Natural killer cell (primary cell): ENCODE results near the gene PRDX6. TPM values are rescaled to one million over a fixed set of nuclear protein-coding genes. Genes with fewer than 3 reads are reported as not detected.
A peak's percentile ranks its signal among the peaks of the same experiment; 100 is the strongest.

Experiments
- ATAC-seq, 3 donors: fragments of 150-1000 bp in 2 of 3; fragments of 200-7000 bp in 1 of 3; cut with Tn5 transposase; 1 replicate in 1 of 3; 2 replicates in 2 of 3; pipeline ENCODE4 v1.10.0; 2021; ENCODE audit warnings: mild to moderate bottlenecking in 2 of 3, moderate library complexity in 2 of 3
- DNase-seq, 2 donors: peaks; one replicate each; pipeline versions ENCODE4 v3.0.0 to v3.0.0-alpha.2; 2013 to 2021; ENCODE audit warnings: mixed read lengths in 1 of 2
- H3K27ac ChIP-seq: one replicate; pipeline ENCODE4 v1.5.1; 2013; ENCODE audit warnings: mild to moderate bottlenecking, low read length
- H3K27me3 ChIP-seq: one replicate; pipeline ENCODE4 v1.6.1; 2013; ENCODE audit warnings: low read length; ENCODE audit not compliant: control insufficient read depth, insufficient read depth
- H3K36me3 ChIP-seq: one replicate; pipeline ENCODE4 v1.6.1; 2013; ENCODE audit warnings: low read length; ENCODE audit not compliant: control insufficient read depth, insufficient read depth
- H3K4me1 ChIP-seq: one replicate; pipeline ENCODE4 v1.6.1; 2013; ENCODE audit warnings: low read length; ENCODE audit not compliant: control insufficient read depth, insufficient read depth
- H3K4me3 ChIP-seq: one replicate; pipeline ENCODE4 v1.5.1; 2013; ENCODE audit warnings: low read length
- H3K9me3 ChIP-seq: one replicate; pipeline ENCODE4 v1.6.1; 2013; ENCODE audit warnings: low read length; ENCODE audit not compliant: control insufficient read depth, insufficient read depth
- H3K27ac Mint-ChIP-seq, 2 donors: one replicate each; pipeline ENCODE4 v1.8.0; 2022; ENCODE audit warnings: mild to moderate bottlenecking in 2 of 2, mixed read lengths in 2 of 2, moderate library complexity in 1 of 2
- H3K27me3 Mint-ChIP-seq, 2 donors: one replicate each; pipeline ENCODE4 v1.8.0; 2022; ENCODE audit warnings: low read depth in 2 of 2, mixed read lengths in 2 of 2
- H3K36me3 Mint-ChIP-seq: one replicate; pipeline ENCODE4 v1.8.0; 2022; ENCODE audit warnings: mixed read lengths
- H3K4me1 Mint-ChIP-seq, 2 donors: one replicate each; pipeline ENCODE4 v1.8.0; 2022; ENCODE audit warnings: mixed read lengths in 2 of 2
- H3K4me3 Mint-ChIP-seq: one replicate; pipeline ENCODE4 v1.8.0; 2022; ENCODE audit warnings: mild to moderate bottlenecking, moderate library complexity, mixed read lengths
- H3K9me3 Mint-ChIP-seq, 2 donors: one replicate each; pipeline ENCODE4 v1.8.0; 2022; ENCODE audit warnings: mixed read lengths in 2 of 2
- WGBS: methylation state at CpG from one replicate; pipeline ENCODE4 v1.1.7; 2013; ENCODE audit warnings: missing lambda C conversion rate; ENCODE audit not compliant: insufficient coverage; 5-methylcytosine and 5-hydroxymethylcytosine counted together
- intact Hi-C: fragments of 100-400 bp; cut with micrococcal nuclease; formaldehyde crosslinking; loops from one replicate; pipeline ENCODE4 v1.14.2; 2022
- total RNA-seq, 4 donors: library from RNA; stranded (reverse); fragments of 120-200 nt in 1 of 4; gene quantifications; one replicate each; pipeline versions ENCODE4 v1.2.3 to v1.2.4, GENCODE V29; 2013 to 2022
- TF ChIP-seq, protein P1 (sequence below): fragments of 200-600 bp; IDR thresholded peaks from one replicate; pipeline ENCODE4 v1.8.0; 2022; ENCODE audit warnings: antibody characterized with exemption

Gene PRDX6
- 10 to 100 TPM; 95.2 to 99.9 (median 99.9) TPM for total RNA-seq
- 99.8 TPM for total RNA-seq (2013)

- peaks cover 51 to 70% of the 10 kb centered on the region in 2 donors for H3K4me1 Mint-ChIP-seq
- peak within 1 kb of the TSS; percentile 85 for H3K4me3 ChIP-seq
- peak; percentile 16 to 29 (median 28) for ATAC-seq
- peak within 1 kb of the TSS; percentile 90 to 98 for H3K27ac Mint-ChIP-seq
- TF ChIP-seq, protein P1, sequence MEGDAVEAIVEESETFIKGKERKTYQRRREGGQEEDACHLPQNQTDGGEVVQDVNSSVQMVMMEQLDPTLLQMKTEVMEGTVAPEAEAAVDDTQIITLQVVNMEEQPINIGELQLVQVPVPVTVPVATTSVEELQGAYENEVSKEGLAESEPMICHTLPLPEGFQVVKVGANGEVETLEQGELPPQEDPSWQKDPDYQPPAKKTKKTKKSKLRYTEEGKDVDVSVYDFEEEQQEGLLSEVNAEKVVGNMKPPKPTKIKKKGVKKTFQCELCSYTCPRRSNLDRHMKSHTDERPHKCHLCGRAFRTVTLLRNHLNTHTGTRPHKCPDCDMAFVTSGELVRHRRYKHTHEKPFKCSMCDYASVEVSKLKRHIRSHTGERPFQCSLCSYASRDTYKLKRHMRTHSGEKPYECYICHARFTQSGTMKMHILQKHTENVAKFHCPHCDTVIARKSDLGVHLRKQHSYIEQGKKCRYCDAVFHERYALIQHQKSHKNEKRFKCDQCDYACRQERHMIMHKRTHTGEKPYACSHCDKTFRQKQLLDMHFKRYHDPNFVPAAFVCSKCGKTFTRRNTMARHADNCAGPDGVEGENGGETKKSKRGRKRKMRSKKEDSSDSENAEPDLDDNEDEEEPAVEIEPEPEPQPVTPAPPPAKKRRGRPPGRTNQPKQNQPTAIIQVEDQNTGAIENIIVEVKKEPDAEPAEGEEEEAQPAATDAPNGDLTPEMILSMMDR = no peak
- H3K36me3 Mint-ChIP-seq = peaks cover 12% of the 10 kb centered on the region
- no peaks in the 10 kb centered on the region for H3K9me3 ChIP-seq
- no peaks in the 10 kb centered on the region for H3K9me3 Mint-ChIP-seq
- DNase-seq = peak in 1 of 2 donors; percentile 74
- WGBS = 0% methylated on average over 69 of the region's 69 CpGs
- peaks cover 23% of the 10 kb centered on the region for H3K4me1 ChIP-seq
- intact Hi-C loops = loop anchor here (2.0 to 5.0 kb wide), 3 partner anchors 45 to 945 kb away; partner anchors contain the start of gene SUCO
- H3K36me3 ChIP-seq = peaks cover 14% of the 10 kb centered on the region
- H3K27me3 ChIP-seq = no peaks in the 10 kb centered on the region
- peak within 1 kb of the TSS; percentile 94 for H3K27ac ChIP-seq
- peak within 1 kb of the TSS; percentile 89 for H3K4me3 Mint-ChIP-seq
- no peaks in the 10 kb centered on the region for H3K27me3 Mint-ChIP-seq
Observed at GRCh38 chr1:173477286-173478093, at the start of gene PRDX6. TSS of gene PRDX6 (plus strand) at chr1:173477335. CDS start at chr1:173477398, 63 bp downstream.

GRCh38 chr1:173429471-173430402, 47.4 kb upstream of the PRDX6 start:
- Mint-ChIP-seq H3K9me3 (no peaks in the 10 kb centered on the region), H3K27me3 (no peaks in the 10 kb centered on the region), H3K27ac (peak overlapping the region; percentile 78 to 79), H3K4me1 (peaks cover 30 to 33% of the 10 kb centered on the region in 2 donors), H3K4me3 (peak overlapping the region; percentile 83), H3K36me3 (no peaks in the 10 kb centered on the region)
- Histone ChIP-seq H3K4me1 (peaks cover 17% of the 10 kb centered on the region), H3K27me3 (no peaks in the 10 kb centered on the region), H3K36me3 (no peaks in the 10 kb centered on the region), H3K27ac (peak overlapping the region; percentile 29), H3K4me3 (no peak overlapping the region), H3K9me3 (no peaks in the 10 kb centered on the region)
- intact Hi-C loops = loop anchor here (5.0 to 10.0 kb wide), 5 partner anchors 48 to 1295 kb away; partner anchors contain the start of genes KLHL20 and PRDX6
- DNase-seq (peak; percentile 56 to 80), ATAC-seq (peak; percentile 76 to 81 (median 78))
- WGBS = 13% methylated on average over 12 of the region's 15 CpGs
- TF ChIP-seq, protein P1 = peak; percentile 74

- WGBS = 0% methylated on average over 1 of the region's 2 CpGs
- H3K27ac ChIP-seq = no peak overlapping the region
- H3K4me3 Mint-ChIP-seq = no peak overlapping the region
Observed at GRCh38 chr1:173430677-173431303, 46.3 kb upstream of the PRDX6 start.

More at GRCh38 chr1:173430677-173431303, 46.3 kb upstream of the PRDX6 start:
- intact Hi-C loops = loop anchor here (1.0 to 10.0 kb wide), 5 partner anchors 47 to 787 kb away; partner anchors contain the start of genes CENPL, DARS2, KLHL20 and PRDX6
- Mint-ChIP-seq H3K36me3 (no peaks in the 10 kb centered on the region), H3K9me3 (no peaks in the 10 kb centered on the region), H3K27ac (peak overlapping the region in 1 of 2 donors; percentile 78), H3K27me3 (no peaks in the 10 kb centered on the region), H3K4me1 (peaks cover 32 to 35% of the 10 kb centered on the region in 2 donors)
- no peaks in the 10 kb centered on the region for H3K9me3 ChIP-seq
- H3K4me1 ChIP-seq = peaks cover 17% of the 10 kb centered on the region
- no peaks in the 10 kb centered on the region for H3K27me3 ChIP-seq
- H3K36me3 ChIP-seq = no peaks in the 10 kb centered on the region
- no peak overlapping the region for H3K4me3 ChIP-seq
- no peak for ATAC-seq
- no peak for DNase-seq
- TF ChIP-seq, protein P1 = no peak
